GM04503 (cell line): Measurements from ENCODE around the gene CDK16.
"Not testable (repeated sequence)": the region's sequence is repeated elsewhere in the genome, so short reads cannot be mapped to it uniquely, and the experiment has no call there.

Experiments
- DNase-seq: peaks from one replicate; pipeline ENCODE4 v3.0.0-alpha.2; 2012; ENCODE audit warnings: low read depth

The CDK16 gene

DNA sequence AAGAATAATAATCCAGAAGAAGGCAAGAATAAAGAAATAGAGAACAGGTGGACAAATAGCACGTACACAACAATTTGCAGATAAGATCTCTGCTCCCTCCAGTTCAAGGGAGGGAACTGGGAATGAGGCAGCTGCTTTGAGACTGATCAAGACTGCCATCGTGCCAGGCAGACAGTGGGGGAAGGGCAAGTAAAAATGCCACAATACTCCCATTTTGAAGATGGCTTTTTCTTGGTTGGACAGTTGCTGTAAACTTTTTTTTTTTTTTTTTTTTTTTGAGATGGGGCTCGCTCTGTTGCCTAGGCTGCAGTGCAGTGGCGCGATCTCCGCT lies 31.5 kb downstream of the CDK16 start:
- no peak for DNase-seq

DNA sequence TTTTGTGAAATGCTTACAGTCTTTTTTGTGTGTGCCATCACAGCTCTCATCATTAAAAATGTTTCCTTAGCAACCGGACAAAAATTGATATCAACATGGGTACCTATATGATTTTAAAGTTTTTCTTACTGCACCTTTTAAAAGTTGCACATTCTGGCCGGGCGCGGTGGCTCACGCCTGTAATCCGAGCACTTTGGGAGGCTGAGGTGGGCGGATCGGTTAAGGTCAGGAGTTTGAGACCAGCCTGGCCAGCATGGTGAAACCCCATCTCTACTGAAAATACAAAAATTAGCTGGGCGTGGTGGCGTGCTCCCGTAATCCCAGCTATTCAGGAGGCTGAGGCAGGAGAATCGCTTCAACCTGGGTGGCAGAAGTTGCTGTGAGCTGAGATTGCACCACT lies 39.1 kb downstream of the CDK16 start:
- not testable (repeated sequence) for DNase-seq

DNA sequence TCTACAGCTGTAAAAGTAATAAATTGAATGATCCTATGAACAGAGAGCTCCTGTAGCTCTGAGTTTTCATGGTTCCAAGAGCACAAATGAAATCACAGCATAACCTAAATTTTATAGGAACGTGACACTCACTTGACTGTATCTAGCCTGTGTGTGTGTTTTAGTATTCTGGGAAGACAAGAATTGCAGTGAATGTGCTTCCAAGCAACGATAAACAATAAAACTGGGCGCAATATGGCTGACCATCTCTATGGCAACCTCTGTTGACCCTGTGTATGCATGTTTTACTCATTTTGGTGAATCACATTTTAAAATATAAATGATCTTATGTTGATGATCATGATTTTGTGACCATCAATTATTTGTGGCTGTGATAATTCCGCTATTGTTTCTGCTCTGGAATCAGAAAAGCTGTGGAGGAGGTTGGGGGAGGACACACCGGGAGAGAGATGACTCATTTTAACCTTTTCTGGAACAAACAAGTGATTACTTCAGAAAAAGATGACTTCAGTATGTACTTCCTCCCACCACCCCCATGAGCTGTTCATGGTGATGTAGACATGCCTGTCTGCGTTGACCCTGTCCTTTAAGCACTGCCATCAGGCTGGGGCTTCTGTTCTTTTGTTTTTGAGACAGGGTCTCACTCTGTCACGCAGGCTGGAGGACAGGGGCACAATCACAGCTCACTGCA lies 46.1 kb downstream of the CDK16 start:
- DNase-seq = no peak

DNA sequence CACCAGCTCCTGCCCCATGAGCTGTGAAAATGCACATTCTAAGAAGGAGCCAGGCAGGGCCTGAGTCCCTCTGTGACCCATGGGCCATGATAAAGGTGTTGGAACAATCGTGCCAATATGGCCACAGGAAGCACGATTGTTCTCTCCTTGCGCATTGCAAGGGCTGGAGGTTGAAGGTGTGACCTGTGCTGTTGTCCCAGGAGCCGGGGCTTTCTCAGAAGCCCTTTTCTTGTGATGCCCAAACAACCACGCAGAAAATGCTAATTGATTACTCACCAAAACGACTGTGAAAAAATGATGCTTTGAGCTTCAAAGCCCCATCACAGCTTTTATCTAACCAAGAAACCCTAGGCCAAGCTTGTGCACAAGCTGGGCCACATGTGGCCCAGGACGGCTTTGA lies 48.2 kb downstream of the CDK16 start:
- DNase-seq = no peak

DNA sequence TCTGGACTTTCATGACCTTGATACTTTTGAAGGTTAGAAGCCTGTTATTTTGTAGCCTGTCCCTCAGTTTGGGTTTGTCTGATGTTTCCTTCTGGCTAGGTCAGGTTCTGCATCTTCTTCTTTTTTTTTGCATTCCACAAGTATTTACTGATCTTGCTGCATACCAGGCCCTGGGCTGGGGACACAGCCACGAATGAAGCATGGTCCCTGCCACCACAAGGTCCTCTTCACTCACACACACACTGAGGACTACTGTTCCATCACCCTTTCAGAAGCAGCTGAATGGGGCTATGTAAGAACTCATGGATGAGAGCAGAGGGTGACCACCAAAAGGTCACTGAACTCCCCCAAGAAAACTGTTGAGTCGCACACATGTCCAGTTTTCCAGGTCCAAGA lies 53.5 kb downstream of the CDK16 start:
- no peak for DNase-seq

DNA sequence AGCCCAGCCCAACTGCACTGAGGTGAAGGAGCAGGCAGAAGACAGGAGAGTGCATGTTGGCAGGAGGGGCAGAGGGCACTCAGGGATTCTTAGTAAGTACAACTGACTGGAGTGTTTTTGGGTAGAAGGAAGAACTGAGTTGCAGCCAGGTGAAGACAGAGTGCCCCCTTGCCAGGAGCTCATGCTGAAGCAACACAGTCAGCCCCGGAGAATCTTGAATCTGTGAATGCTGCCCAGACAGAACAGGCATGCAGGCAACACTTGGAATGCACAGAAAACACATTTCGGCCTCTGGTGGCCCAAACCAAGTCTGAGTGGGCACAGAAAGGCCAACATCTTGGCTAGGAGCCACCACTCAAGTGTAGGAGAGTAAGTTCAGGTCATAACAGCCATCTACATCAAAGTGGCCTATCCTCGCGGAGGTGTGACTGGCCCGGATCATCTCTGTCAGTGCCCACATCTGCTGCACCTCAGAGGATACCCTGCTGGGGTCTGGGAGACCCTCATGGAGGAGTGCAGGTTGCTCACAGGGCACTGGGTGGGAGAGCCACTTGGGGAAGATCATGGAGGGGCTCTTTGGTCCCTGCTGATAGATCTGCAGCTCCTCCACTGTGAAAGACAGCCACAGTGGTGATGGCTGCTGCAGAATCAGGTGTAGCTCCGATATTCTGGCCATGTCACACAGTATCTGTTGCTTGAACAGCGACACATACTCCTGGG lies 54.7 kb downstream of the CDK16 start:
- DNase-seq = no peak

DNA sequence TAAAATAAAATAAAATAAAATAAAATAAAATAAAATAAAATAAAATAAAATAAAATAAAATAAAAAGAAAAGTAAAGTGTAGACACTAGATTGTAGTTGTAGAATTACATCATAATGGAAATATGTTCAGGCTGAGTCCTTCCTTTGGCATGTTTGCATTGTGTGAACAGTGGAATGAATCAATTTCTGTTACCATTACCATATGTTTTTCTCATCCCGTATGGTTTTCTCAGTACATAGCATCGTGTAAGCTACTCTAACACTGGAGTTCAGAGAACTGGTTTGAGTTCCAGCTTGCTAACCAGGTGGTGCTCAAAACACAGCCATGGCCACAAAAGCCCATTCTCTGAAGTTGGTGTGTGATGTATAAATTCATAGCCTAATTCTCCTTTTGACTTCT lies 60.2 kb downstream of the CDK16 start:
- DNase-seq = no peak
